GM21381 (cell line): ENCODE measurements around the gene MYOT.

Experiments used
- ATAC-seq: cut with Tn5 transposase; IDR thresholded peaks from one replicate; pipeline ENCODE4 v1.9.1; 2021; ENCODE audit warnings: mild to moderate bottlenecking, moderate library complexity; ENCODE audit not compliant: unreplicated experiment

The MYOT gene, protein sequence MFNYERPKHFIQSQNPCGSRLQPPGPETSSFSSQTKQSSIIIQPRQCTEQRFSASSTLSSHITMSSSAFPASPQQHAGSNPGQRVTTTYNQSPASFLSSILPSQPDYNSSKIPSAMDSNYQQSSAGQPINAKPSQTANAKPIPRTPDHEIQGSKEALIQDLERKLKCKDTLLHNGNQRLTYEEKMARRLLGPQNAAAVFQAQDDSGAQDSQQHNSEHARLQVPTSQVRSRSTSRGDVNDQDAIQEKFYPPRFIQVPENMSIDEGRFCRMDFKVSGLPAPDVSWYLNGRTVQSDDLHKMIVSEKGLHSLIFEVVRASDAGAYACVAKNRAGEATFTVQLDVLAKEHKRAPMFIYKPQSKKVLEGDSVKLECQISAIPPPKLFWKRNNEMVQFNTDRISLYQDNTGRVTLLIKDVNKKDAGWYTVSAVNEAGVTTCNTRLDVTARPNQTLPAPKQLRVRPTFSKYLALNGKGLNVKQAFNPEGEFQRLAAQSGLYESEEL

DNA sequence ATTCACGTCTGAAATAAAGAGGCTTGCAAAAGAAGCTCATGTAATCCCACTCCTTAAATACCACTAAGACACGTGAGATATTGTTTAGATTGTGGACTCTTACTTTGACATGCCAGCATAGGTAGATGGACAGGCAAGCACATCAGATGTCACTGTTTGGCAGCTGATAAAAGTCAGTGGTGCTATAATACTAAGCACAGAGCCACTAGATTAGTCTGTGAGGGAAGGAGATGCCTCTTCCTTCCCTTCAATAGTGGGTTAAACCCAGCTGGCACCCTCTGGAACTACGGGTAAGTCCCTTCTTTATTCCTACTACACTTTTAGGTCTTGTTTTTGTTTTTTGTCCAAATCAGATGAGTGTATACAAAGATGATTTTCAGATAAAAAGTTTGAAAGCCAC, at the start of gene MYOT:
MYOT (plus strand) TSS at position 197 of the 400 bp plus-strand sequence. CDS start 2,792 bp downstream, outside the sequence.
- ATAC-seq, result no peak

DNA sequence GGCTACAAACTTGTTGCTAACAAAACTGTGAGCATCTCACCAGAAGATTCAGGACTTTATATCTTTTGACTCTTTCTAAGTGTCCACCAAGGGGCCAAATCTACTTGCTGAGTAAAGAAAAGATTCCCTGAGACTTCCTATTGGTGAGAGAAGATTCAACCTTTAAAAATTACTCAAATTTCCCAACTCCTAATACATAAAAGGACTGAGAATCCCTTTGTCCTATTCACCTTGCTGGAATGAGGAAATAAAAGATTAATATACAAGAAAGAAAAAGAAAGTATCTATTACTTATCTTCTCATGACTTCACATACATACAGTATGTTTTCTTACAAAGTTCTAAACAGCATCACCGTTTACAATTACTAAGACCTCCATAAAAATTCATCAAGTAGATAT, 47.9 kb upstream of the MYOT start:
- ATAC-seq, result no peak

DNA sequence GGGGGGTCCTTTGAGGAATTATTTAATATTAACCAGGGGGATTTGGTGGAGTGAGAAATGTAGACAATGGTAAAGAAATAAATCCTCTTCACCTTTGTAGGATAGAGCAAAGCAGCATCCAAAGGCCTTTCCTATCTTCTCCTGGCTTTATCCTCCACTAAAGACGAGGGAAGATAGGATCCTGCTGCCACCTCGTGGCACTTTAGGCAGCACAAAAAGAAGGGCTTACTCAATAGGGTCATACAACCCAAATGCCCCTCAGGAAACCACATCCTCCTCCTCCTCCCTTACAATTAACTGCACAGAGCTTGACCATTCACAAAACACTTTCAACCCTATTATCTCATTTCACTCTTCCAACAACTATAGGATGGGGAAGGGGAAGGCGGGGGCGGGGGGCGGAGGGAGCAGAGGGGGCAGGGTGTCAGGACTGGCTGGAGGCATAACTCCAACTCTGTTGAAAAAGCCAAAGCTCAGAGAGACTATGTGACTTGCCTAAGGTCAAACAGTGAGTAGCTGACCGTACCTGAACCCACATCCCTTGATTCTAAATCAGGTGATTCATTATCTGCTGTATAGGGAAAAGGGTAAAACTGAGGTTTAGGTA, 45.4 kb upstream of the MYOT start:
- no peak for ATAC-seq

DNA sequence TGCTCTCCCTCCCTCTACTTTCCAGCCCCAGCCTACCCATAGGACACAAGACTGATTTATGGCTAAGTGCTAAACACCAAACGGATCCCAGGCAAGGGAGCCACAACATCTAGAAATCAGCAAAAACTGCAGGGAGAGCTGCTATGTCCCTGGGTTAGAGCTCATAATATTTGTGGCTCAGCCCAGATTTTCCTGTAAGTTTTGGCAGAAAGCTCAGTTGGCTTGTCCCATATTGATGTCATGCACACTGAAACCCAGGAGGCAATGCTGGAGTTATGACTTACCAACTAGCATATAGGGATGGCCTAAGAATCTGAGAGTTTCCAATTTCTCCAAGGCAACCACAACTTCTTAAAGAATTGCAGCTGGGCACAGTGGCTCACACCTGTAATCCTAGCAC, 44.7 kb upstream of the MYOT start:
- ATAC-seq, result no peak

DNA sequence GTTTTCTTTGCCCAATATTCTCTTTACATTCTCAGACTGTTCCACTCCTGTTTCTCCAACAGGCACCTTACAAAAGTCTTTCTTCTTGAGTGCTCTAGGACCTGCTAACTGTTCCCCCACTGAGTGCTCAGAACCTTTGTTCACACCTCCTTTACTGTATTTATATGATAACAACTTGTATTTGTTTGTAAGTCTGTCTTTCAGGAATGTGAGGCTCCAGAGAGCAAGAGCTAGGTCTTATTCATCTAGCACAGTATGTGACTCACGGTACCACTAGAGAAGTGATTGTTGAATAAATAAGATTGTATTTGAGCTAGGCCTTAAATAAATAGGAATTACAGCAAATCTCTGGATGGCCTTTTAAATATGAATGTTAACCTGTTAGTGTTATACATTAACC, 42.5 kb upstream of the MYOT start:
- no peak for ATAC-seq

DNA sequence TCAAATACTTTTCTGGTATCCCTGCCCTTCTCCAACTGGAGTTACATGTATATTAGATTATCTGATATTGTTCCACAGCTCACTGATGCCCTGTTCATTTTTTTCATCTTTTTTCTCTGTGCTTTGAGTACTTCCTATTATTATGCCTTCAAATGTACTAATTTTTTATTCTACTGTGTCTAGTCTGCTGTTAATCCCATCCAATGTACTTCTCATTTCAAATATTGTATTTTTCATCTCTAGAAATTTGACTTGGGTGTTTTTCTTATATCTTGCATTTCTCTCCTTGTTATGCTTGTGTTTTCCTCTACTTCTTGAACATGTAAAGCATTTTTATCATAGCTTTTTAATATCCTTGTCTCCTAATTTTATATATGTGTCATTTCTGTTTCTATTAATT, 41.6 kb upstream of the MYOT start:
- no peak for ATAC-seq

DNA sequence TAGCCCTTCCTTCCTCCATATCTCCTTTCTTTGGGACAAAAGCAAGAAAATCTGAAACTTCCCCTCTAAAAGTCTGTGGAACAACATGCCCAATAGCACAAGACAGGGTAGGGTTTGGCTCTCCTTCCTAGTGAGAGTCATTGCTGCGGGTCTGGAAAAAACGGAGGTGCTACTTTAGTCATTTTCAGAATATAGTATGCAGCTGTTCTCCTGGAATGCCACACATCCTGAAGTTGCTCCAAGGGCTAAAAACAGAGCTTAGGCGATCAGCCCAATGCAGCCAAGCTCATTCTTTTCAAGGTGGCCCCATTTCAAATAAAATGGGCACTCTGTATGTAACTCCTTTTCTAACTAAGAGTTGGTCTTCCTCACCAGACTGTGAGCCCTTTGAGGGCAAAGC, 39.5 kb upstream of the MYOT start:
- no peak for ATAC-seq

DNA sequence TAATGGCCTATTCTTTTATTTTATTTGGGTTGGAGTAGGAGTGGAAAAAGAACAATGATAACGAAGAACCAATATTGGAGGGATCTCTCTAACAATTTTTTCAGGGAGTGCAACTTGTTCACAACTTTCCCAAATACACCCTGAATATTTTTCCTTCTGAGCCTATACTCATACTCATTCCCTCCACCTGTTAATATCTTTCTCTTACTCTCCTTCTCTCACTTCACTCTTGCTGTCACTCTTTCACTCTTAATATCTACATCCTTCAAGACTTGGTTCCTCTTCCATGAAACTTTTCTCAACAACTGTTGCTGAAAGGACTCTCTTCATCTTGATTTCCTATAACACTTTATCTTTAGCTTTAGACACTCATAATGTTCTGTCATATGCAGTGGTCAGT, 39.0 kb upstream of the MYOT start:
- no peak for ATAC-seq

DNA sequence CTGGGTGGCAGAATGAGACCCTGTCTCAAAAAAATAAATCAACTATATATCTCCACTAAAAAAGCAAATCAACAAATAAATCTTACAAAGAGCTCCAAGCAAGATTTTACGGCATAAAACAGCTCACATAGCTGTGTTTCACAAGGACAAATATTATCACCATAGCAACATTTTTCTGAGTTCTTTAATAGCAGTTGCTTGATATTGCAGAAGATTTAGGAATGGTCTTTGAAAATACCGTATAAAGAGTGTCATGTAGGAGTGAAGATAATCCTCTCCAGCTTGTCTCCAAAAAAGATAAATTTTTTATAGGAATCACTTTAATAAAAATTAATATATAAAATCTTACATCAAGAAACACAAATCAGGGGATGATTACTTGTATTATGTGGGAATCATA, 36.6 kb upstream of the MYOT start:
- no peak for ATAC-seq

DNA sequence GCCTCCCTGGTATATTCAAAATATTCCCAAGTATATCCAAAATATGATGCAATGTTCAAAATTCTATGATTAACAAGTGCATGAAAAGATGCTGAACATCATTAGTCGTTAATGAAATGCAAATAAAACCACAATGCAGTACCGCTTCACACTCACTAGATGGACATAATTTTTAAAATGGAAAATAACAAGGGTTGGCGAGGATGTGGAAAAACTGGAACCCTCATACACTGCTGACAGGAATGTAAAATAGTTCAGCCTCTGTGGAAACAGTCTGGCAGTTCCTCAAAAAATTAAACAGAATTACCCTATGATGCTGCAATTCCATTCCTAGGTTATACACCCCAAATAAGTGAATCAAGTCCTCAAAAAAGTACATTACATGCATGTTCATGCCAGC, 36.1 kb upstream of the MYOT start:
- ATAC-seq, result no peak

DNA sequence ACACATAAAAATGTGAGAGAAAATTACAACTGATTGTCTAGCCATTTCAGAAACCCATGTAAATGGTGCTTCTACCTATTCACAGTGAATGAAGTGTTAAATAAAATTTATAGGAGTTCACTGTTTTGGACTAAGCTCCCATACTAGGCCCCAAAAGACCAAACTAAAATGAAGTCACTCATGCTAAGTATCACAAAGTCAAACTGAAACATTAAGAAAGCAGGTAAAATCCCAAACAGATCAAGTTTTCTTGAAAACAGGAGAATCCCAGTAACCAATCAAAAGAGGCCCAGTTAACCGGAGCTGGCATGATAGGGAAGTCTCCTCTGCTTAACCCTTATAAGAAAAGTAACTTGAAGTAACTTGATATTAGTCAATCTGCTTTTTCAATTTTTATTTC, 35.2 kb upstream of the MYOT start:
- no peak for ATAC-seq

DNA sequence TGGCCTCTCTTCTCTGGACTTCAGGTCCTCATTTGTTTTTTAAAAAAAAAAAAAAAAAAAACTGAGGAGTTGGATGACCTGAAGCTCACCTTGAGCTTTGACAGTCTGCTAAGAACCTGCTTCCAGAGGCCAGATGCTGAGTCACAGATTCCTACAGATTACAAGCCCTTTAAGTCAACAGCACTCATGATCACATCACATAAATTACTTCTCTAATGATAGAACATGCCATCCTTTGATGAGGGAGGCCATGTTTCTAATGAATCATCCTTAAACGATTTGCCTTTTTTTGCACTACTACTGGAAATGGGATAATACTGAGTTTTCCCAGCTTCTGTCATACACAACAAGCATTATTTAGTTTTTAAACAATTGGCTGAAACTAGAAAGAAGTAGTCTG, 34.2 kb upstream of the MYOT start:
- no peak for ATAC-seq

DNA sequence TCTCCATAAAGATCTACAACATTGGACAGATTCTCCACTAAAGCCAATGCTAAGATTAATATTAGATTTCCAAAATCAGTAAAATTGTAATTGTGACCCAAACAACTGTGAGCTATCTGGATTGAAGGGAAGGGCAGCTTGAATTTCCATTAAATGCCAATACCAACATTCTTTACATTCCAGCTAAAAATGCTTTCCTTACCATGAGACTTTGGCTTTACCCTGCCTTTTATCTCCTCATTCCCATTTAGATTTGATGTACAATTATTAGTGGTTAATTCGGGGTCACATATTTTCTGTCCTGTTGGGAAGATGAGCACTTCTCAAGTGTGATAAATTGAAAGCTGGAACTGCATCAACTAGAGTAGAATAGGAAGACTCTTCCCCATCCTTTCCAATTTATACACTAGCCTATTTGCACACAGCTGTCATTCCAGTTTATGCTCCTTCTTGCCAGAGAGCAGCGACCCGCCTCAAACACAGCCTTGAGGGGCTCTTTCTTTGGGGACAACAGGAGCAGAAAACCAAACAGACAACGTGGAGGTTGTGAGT, 33.1 kb upstream of the MYOT start:
- ATAC-seq, result no peak

DNA sequence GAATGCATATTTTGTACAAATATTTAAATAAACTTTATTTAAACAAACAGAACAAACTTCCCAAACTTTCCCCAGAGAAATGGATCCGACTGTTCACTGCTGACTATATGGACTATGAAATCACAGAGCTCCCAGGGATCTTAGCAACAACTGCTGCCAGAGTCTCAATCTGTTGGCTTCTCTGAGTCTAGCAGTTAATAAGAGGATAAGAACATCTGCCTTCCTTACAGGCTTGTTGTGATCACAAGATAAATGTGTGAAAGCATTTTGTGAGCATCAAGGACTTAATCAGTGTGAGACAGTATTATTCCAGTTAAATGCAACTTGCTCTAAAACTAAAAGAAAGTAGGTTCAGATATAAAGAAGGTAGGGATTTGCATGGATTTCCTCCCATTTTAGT, 31.4 kb upstream of the MYOT start:
- ATAC-seq, result no peak

DNA sequence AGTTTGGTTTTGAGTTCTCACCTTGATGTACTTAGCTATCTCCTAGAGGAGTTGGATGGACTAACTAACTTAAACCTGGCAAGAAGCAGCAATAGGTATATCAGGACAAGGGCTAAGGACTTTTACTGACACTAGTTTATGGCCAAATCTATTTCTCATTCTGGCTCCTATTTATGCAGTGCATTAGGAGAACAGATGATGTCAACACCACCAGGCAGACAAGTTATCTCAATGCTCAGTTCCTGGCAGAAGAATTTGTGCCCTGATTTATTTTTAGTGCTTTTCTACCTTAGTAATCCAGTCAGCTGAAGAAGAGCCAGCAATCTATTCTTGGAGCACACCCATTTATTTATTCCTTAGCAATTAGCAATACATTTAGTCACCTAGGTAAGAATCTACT, 30.7 kb upstream of the MYOT start:
- ATAC-seq, result no peak

DNA sequence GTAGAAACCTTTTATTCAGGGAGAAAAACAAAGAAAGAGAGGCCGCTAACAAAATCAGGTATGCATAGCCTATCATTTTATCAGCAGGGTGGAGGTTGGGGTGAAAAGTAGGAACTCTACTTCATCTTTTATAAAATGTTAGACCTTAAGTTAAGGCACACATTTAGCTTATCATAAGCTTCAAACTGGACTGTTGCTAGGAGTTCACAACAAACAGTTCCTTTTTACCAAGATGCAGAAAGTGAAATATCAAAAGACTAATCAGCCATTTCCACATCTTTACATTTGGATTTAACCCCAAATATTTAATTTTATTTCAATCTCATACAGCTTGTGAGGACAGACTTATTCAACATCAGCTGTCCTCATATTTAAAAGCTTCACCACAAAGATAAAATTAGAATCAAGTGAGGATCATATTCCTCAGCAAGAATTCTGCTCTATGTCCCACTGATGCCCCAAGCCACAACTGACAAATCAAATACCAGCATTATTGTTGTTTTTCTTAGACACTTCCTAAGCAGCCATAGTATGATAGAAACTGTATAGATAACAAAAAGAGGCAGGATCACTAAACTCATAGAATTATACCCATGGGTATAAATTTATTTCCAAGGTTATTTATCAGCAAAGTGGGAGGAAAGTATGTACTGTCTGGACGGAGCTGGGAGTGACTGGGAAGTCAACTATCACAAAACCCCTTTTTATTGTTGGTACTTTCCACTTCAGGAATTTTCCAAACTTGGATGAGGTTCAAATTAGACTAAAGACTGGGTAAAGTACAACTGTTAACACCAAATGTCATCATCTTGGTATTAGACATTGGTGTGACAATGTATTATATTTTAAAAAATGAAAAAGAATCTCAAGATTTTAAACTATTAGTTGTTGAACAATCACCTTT, 29.9 kb upstream of the MYOT start:
- ATAC-seq, result no peak

DNA sequence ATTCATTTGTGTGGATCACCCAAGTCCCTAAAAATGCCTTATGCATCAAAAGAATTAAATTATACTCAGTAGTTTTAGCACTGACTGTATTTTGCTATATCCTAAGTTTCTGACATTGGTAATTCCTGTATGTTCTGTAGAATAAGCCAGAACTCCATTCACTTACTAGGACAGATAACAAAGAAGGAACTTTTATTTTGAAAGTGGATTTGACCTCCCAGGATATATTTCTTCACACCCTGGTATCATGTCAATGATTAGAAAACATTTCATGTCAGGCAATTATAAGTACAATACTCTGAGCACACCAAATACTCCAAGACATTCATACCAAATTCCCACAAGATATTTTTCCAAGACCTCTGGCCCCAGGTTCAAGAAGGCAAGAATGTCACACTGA, 28.7 kb upstream of the MYOT start:
- ATAC-seq, result no peak

DNA sequence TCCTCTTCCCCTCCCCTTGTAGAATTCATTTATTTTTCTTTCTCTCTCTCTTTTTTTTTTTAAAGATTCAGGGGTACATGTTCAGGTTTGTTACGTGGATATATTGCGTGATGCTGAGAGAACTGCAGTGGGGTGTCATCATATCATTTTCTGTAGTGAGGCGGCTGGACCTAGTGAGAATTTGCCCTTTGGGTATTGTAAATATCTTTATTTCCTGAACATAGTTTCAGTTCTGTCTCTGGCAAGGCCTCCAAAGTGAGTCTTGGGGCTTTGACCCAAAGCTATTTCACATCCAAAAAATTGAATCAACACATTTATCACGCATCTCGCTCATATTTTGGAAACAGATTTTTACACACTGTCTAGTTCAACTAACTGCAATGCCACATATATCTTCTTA, 25.4 kb upstream of the MYOT start:
- no peak for ATAC-seq

DNA sequence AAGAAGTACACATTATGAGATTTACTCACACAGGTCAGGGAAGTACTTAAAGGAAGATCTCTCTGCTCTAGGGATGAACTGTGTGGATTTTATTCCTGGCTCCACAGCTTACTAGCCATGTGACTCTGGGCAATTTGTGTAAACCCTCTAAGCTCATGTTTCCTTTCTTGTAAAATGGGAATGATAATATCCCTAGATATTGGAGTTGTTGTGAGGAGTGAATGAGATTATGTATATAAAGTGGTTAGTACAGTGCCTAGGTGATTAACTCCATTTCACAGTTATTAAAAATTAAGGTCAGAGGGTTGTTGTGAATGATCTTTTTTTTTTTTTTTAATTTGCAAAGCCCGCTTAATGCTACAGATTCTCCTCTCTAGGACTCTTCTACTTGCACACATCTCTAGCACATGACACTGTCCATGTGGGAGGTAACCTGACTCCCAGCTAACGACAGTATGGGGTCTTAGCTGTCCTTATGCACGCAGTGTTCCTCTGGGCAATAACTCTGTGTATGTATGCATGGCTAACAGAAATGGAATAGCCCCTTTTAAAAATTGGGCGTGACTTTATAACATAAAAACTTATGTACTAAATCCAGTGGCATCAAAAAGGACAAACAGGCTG, 23.9 kb upstream of the MYOT start:
- no peak for ATAC-seq

DNA sequence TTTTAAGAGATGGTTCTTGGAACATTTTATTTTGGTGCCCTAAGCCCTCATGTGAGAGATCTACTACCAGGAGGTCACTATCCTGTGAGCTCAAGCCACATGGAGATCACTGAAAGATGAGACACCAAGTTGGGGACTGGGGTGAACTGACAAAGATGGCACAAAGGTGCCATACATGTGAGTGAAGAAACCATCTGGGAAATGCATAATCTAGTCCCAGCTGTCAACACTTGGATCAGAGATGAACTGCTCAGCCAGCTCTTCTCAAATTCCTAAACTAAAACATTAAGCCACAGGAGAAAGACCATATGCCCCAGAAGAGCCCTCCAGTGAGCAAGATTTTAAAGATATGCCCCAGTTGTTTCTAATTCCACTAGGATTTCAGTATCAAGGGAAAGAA, 22.2 kb upstream of the MYOT start:
- ATAC-seq, result no peak

DNA sequence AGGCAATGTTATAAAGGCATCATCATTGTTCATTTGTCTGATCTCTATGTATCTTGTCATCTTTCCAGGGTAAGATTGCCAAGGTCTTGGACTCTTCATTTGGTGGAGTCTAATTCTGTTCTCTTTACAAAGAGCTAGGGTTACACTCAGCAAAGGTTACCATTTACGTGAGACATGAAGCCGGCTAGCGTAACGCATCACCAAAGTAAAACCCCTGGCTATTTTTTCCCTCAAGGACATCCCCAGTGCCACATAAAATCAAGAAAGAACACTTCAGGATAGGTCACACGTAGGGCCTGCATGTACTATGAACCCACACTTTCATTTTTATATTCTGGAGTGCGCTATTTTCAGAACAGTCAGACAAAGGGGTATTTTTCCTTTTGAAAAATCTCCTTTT, 20.0 kb upstream of the MYOT start:
- peak; percentile 57 for ATAC-seq
